Caco-2 (cell line): ENCODE measurements around the gene SRPK3. TPM values are rescaled to one million over a fixed set of nuclear protein-coding genes. Genes with fewer than 3 reads are reported as not detected.

ENCODE experiments used
- BruUV-seq: library from RNA; stranded (reverse); fragments of 400-500 nt; replicated peaks from 2 replicates; lab custom pipeline; 2021; lab: Mats Ljungman, UMichigan
- CTCF ChIA-PET: fragments of 300-600 bp; sonication (Branson Sonifier 250); formaldehyde crosslinking; loops from one replicate; lab custom pipeline; 2022; ENCODE audit warnings: antibody characterized with exemption; lab: Charles Lee
- POLR2A ChIA-PET: fragments of 300-600 bp; sonication (Branson Sonifier 250); formaldehyde crosslinking; loops from one replicate; lab custom pipeline; 2022; ENCODE audit warnings: antibody characterized with exemption; lab: Charles Lee
- DNase-seq, 2 experiments: peaks; one replicate each; pipeline versions ENCODE4 v3.0.0 to v3.0.0-alpha.2; 2020 to 2022
- H3K27me3 ChIP-seq: replicated peaks from 2 replicates; pipeline ENCODE4 v1.6.0; 2011; ENCODE audit warnings: low read length; ENCODE audit not compliant: control insufficient read depth, insufficient read depth
- H3K36me3 ChIP-seq: 2 replicates; pipeline ENCODE4 v1.5.1; 2011; ENCODE audit warnings: low read length; ENCODE audit not compliant: control insufficient read depth, insufficient read depth
- H3K4me1 ChIP-seq: fragments of 250-450 bp; sonication (Bioruptor Pico); 2 replicates; pipeline ENCODE4 v1.5.1; 2020; ENCODE audit warnings: mild to moderate bottlenecking
- H3K4me3 ChIP-seq: 2 replicates; pipeline ENCODE4 v1.5.1; 2011; ENCODE audit warnings: low read depth, mild to moderate bottlenecking, control low read depth, low read length
- H3K9me3 ChIP-seq: fragments of 250-450 bp; sonication (Bioruptor Pico); 2 replicates; pipeline ENCODE4 v1.5.1; 2020; ENCODE audit warnings: mild to moderate bottlenecking, moderate library complexity
- H3K27ac Mint-ChIP-seq: one replicate; pipeline ENCODE4 v1.8.0; 2022; ENCODE audit warnings: mixed read lengths; ENCODE audit not compliant: unreplicated experiment
- H3K27me3 Mint-ChIP-seq: one replicate; pipeline ENCODE4 v1.8.0; 2022; ENCODE audit warnings: mixed read lengths; ENCODE audit not compliant: insufficient read depth, unreplicated experiment
- H3K36me3 Mint-ChIP-seq: one replicate; pipeline ENCODE4 v1.8.0; 2022; ENCODE audit warnings: mild to moderate bottlenecking, mixed read lengths; ENCODE audit not compliant: insufficient read depth, unreplicated experiment
- H3K4me1 Mint-ChIP-seq: one replicate; pipeline ENCODE4 v1.8.0; 2022; ENCODE audit warnings: low read depth, mixed read lengths; ENCODE audit not compliant: unreplicated experiment
- H3K4me3 Mint-ChIP-seq: one replicate; pipeline ENCODE4 v1.8.0; 2022; ENCODE audit warnings: mild to moderate bottlenecking, moderate library complexity, mixed read lengths; ENCODE audit not compliant: unreplicated experiment
- H3K9me3 Mint-ChIP-seq: one replicate; pipeline ENCODE4 v1.8.0; 2022; ENCODE audit warnings: mixed read lengths; ENCODE audit not compliant: unreplicated experiment
- CTCF ChIP-seq, 2 experiments: fragments of 200-600 bp in 1 of 2; IDR thresholded peaks; 1 replicate in 1 of 2; 2 replicates in 1 of 2; pipeline versions ENCODE4 v1.5.1 to v1.8.0; 2011 to 2022; ENCODE audit warnings: antibody characterized with exemption in 1 of 2, control low read depth in 1 of 2, inconsistent platforms in 1 of 2, low read depth in 1 of 2, low read length in 1 of 2, mild to moderate bottlenecking in 1 of 2, moderate library complexity in 1 of 2; ENCODE audit not compliant: insufficient read depth in 1 of 2, severe bottlenecking in 1 of 2, unreplicated experiment in 1 of 2
- intact Hi-C: fragments of 100-400 bp; cut with micrococcal nuclease; formaldehyde crosslinking; loops from one replicate; pipeline ENCODE4 v1.10.0; 2022; ENCODE audit not compliant: unreplicated experiment
- total RNA-seq: library from RNA; stranded (reverse); gene quantifications from 2 replicates; pipeline ENCODE4 v1.2.3, GENCODE V29; 2022

Gene SRPK3
- total RNA-seq, 1 experiment from 2014 or later, result not detected

GRCh38 chrX:153735274-153735673, 45.6 kb upstream of the SRPK3 start:
- TF ChIP-seq CTCF (IDR thresholded peaks at IDR 0.05; ENCODE audit: insufficient read depth in 1 of 2, low read depth in 1 of 2, low read length in 1 of 2, severe bottlenecking in 1 of 2, unreplicated experiment in 1 of 2), result no peak
- no peaks in the 10 kb centered on the region for H3K27me3 ChIP-seq
- no peak overlapping the region for H3K4me3 Mint-ChIP-seq
- no peaks in the 10 kb centered on the region for H3K27me3 Mint-ChIP-seq
- no peak overlapping the region for H3K27ac Mint-ChIP-seq
- no peak overlapping the region for H3K4me3 ChIP-seq
- no peak for DNase-seq
- no peaks in the 10 kb centered on the region for H3K4me1 ChIP-seq
- ChIA-PET POLR2A (no interaction called here), CTCF (no interaction called here)
- no peaks in the 10 kb centered on the region for H3K36me3 ChIP-seq
- H3K4me1 Mint-ChIP-seq, result no peaks in the 10 kb centered on the region
- H3K9me3 Mint-ChIP-seq, result no peaks in the 10 kb centered on the region
- intact Hi-C loops, result no loop called here
- BruUV-seq, result no TSS peak
- H3K36me3 Mint-ChIP-seq, result no peaks in the 10 kb centered on the region
- H3K9me3 ChIP-seq, result no peaks in the 10 kb centered on the region

- BruUV-seq, result no TSS peak
- Mint-ChIP-seq H3K4me1 (no peaks in the 10 kb centered on the region), H3K36me3 (no peaks in the 10 kb centered on the region), H3K27ac (no peak overlapping the region), H3K4me3 (no peak overlapping the region), H3K27me3 (no peaks in the 10 kb centered on the region), H3K9me3 (no peaks in the 10 kb centered on the region)
- no peak for DNase-seq
- CTCF ChIA-PET, result no interaction called here
- POLR2A ChIA-PET, result no interaction called here
- no peaks in the 10 kb centered on the region for H3K4me1 ChIP-seq
- H3K4me3 ChIP-seq, result no peak overlapping the region
- H3K27me3 ChIP-seq, result no peaks in the 10 kb centered on the region
- intact Hi-C loops, result no loop called here
- no peak for TF ChIP-seq CTCF (IDR thresholded peaks at IDR 0.05; ENCODE audit: insufficient read depth in 1 of 2, low read depth in 1 of 2, low read length in 1 of 2, severe bottlenecking in 1 of 2, unreplicated experiment in 1 of 2)
- no peaks in the 10 kb centered on the region for H3K9me3 ChIP-seq
- H3K36me3 ChIP-seq, result no peaks in the 10 kb centered on the region
Measured at GRCh38 chrX:153736071-153736820, 44.6 kb upstream of the SRPK3 start.

- H3K4me1 Mint-ChIP-seq, result no peaks in the 10 kb centered on the region
- Histone ChIP-seq H3K9me3 (no peaks in the 10 kb centered on the region), H3K4me1 (no peaks in the 10 kb centered on the region), H3K4me3 (no peak overlapping the region), H3K27me3 (no peaks in the 10 kb centered on the region), H3K36me3 (no peaks in the 10 kb centered on the region)
- intact Hi-C loops, result no loop called here
- ChIA-PET CTCF (no interaction called here), POLR2A (no interaction called here)
- no peak overlapping the region for H3K4me3 Mint-ChIP-seq
- no peaks in the 10 kb centered on the region for H3K27me3 Mint-ChIP-seq
- DNase-seq, result no peak
- no peaks in the 10 kb centered on the region for H3K36me3 Mint-ChIP-seq
- no TSS peak for BruUV-seq
- TF ChIP-seq CTCF (IDR thresholded peaks at IDR 0.05; ENCODE audit: insufficient read depth in 1 of 2, low read depth in 1 of 2, low read length in 1 of 2, severe bottlenecking in 1 of 2, unreplicated experiment in 1 of 2), result no peak
- H3K9me3 Mint-ChIP-seq, result no peaks in the 10 kb centered on the region
- no peak overlapping the region for H3K27ac Mint-ChIP-seq
Measured at GRCh38 chrX:153736871-153737441, 43.9 kb upstream of the SRPK3 start.
